ENCODE measurements around the gene RFWD3. TPM values are rescaled to one million over a fixed set of nuclear protein-coding genes. Genes with fewer than 3 reads are reported as not detected.

The RFWD3 gene
- polyA plus RNA-seq, 3 donors: 5.0 to 8.4 (median 8.4) TPM

GRCh38 chr16:74605332-74605731 lies 61.3 kb downstream of the RFWD3 start:
- H3K27ac Mint-ChIP-seq: no peak overlapping the region
- WGBS (ENCODE audit: insufficient coverage): 93% methylated on average over 3 of the region's 6 CpGs
- Histone ChIP-seq H3K4me3 (replicated peaks in 1 of 3; ENCODE audit: low read depth in 2 of 3, low read length in 3 of 3) (peak overlapping the region; percentile 85 to 98 (median 96)), H4K20me1 (ENCODE audit: insufficient read depth, low read length) (peaks cover 48% of the 10 kb centered on the region), H3K36me3 (replicated peaks in 1 of 2; ENCODE audit: control insufficient read depth in 1 of 2, insufficient read depth in 2 of 2, low read length in 2 of 2) (no peaks in the 10 kb centered on the region), H3K9ac (ENCODE audit: insufficient read depth, low read length, poor library complexity, severe bottlenecking) (no peak overlapping the region), H3K27ac (ENCODE audit: low read depth in 1 of 2, low read length in 2 of 2) (no peak overlapping the region), H2AFZ (ENCODE audit: insufficient read depth, low read depth, low read length, poor library complexity, severe bottlenecking) (no peak overlapping the region), H3K79me2 (ENCODE audit: insufficient read depth, low read length) (peaks cover 65% of the 10 kb centered on the region), H3K9me3 (replicated peaks in 1 of 2; ENCODE audit: control insufficient read depth in 1 of 2, insufficient read depth in 1 of 2, low read length in 2 of 2) (no peaks in the 10 kb centered on the region), H3K4me1 (ENCODE audit: control insufficient read depth in 1 of 2, insufficient read depth in 2 of 2, low read length in 2 of 2) (peaks cover 37 to 56% of the 10 kb centered on the region in 2 donors), H3K27me3 (ENCODE audit: control insufficient read depth in 2 of 2, insufficient read depth in 2 of 2, low read length in 2 of 2) (peaks cover 0 to 3% of the 10 kb centered on the region in 2 donors), H3K4me2 (replicated peaks; ENCODE audit: extremely low read depth, low read length, poor library complexity, severe bottlenecking) (peak overlapping the region; percentile 92)
- no peak for DNase-seq
- no peak for TF ChIP-seq CTCF (IDR thresholded peaks at IDR 0.05)
- peaks cover 3 to 6% (median 5%) of the 10 kb centered on the region in 3 donors for H3K27me3 Mint-ChIP-seq (ENCODE audit: low read depth in 3 of 3)
- peaks cover 0 to 5% (median 0%) of the 10 kb centered on the region in 7 donors for H3K9me3 Mint-ChIP-seq
- intact Hi-C loops (cut with micrococcal nuclease): loop anchor here in 1 of 2 donors (5.0 kb wide), 2 partner anchors 43 to 97 kb away; partner anchors contain the start of gene MLKL
- H3K4me3 Mint-ChIP-seq: peak overlapping the region in 1 of 2 donors; percentile 99
- H3K36me3 Mint-ChIP-seq: peaks cover 5 to 8% of the 10 kb centered on the region in 2 donors
- peaks cover 63% of the 10 kb centered on the region for H3K4me1 Mint-ChIP-seq

GRCh38 chr16:74603848-74604247 lies 62.8 kb downstream of the RFWD3 start:
- Histone ChIP-seq H3K4me3 (replicated peaks in 1 of 3; ENCODE audit: low read depth in 2 of 3, low read length in 3 of 3) (no peak overlapping the region), H4K20me1 (ENCODE audit: insufficient read depth, low read length) (peaks cover 63% of the 10 kb centered on the region), H3K27ac (ENCODE audit: low read depth in 1 of 2, low read length in 2 of 2) (no peak overlapping the region), H3K9me3 (replicated peaks in 1 of 2; ENCODE audit: control insufficient read depth in 1 of 2, insufficient read depth in 1 of 2, low read length in 2 of 2) (no peaks in the 10 kb centered on the region), H3K9ac (ENCODE audit: insufficient read depth, low read length, poor library complexity, severe bottlenecking) (no peak overlapping the region), H3K27me3 (ENCODE audit: control insufficient read depth in 2 of 2, insufficient read depth in 2 of 2, low read length in 2 of 2) (peaks cover 0 to under 1% of the 10 kb centered on the region in 2 donors), H2AFZ (ENCODE audit: insufficient read depth, low read depth, low read length, poor library complexity, severe bottlenecking) (no peak overlapping the region), H3K4me1 (ENCODE audit: control insufficient read depth in 1 of 2, insufficient read depth in 2 of 2, low read length in 2 of 2) (peaks cover 39 to 56% of the 10 kb centered on the region in 2 donors), H3K36me3 (replicated peaks in 1 of 2; ENCODE audit: control insufficient read depth in 1 of 2, insufficient read depth in 2 of 2, low read length in 2 of 2) (no peaks in the 10 kb centered on the region), H3K79me2 (ENCODE audit: insufficient read depth, low read length) (peaks cover 80% of the 10 kb centered on the region), H3K4me2 (replicated peaks; ENCODE audit: extremely low read depth, low read length, poor library complexity, severe bottlenecking) (no peak overlapping the region)
- Mint-ChIP-seq H3K9me3 (no peaks in the 10 kb centered on the region), H3K4me1 (peaks cover 67% of the 10 kb centered on the region), H3K4me3 (no peak overlapping the region), H3K27ac (no peak overlapping the region), H3K36me3 (peaks cover 11 to 15% of the 10 kb centered on the region in 2 donors), H3K27me3 (ENCODE audit: low read depth in 3 of 3) (peaks cover 0 to 3% (median 2%) of the 10 kb centered on the region in 3 donors)
- DNase-seq: no peak
- 93% methylated on average over 3 of the region's 4 CpGs for WGBS (ENCODE audit: insufficient coverage)
- no peak for TF ChIP-seq CTCF (IDR thresholded peaks at IDR 0.05)
- intact Hi-C loops (cut with micrococcal nuclease): no loop called here
